Activated B cell treated with CpG ODN at 0.5 μM for 24 hours (primary cell): ENCODE measurements around the gene TGM6. TPM values are rescaled to one million over a fixed set of nuclear protein-coding genes. Genes with fewer than 3 reads are reported as not detected.

Experiments used
- ATAC-seq: fragments of 200-7000 bp; cut with Tn5 transposase; one replicate; pipeline ENCODE4 v1.10.0; 2021; ENCODE audit warnings: low read depth, mild to moderate bottlenecking, moderate library complexity
- CTCF ChIA-PET: fragments of 350-600 bp; sonication (Branson Sonifier 250); formaldehyde crosslinking; loops from one replicate; lab custom pipeline; 2021; ENCODE audit warnings: antibody characterized with exemption; lab: Charles Lee
- POLR2A ChIA-PET: fragments of 350-600 bp; sonication (Branson Sonifier 250); formaldehyde crosslinking; loops from one replicate; lab custom pipeline; 2021; ENCODE audit warnings: antibody characterized with exemption; lab: Charles Lee
- DNase-seq: peaks from one replicate; pipeline ENCODE4 v3.0.0; 2022
- H3K27ac Mint-ChIP-seq: one replicate; pipeline ENCODE4 v1.8.0; 2020; ENCODE audit warnings: mixed read lengths
- H3K27me3 Mint-ChIP-seq: one replicate; pipeline ENCODE4 v1.8.0; 2021; ENCODE audit warnings: mixed read lengths
- H3K36me3 Mint-ChIP-seq: one replicate; pipeline ENCODE4 v1.8.0; 2021; ENCODE audit warnings: low read depth, mixed read lengths
- H3K4me1 Mint-ChIP-seq: one replicate; pipeline ENCODE4 v1.8.0; 2021; ENCODE audit warnings: mixed read lengths
- H3K4me3 Mint-ChIP-seq: one replicate; pipeline ENCODE4 v1.8.0; 2020; ENCODE audit warnings: mild to moderate bottlenecking, mixed read lengths
- H3K9me3 Mint-ChIP-seq: one replicate; pipeline ENCODE4 v1.8.0; 2020; ENCODE audit warnings: mixed read lengths
- intact Hi-C: fragments of 100-400 bp; cut with micrococcal nuclease; formaldehyde crosslinking; loops from one replicate; pipeline ENCODE4 v1.15.1; 2024
- total RNA-seq: library from RNA; stranded (reverse); gene quantifications from 2 replicates; pipeline ENCODE4 v1.2.3, GENCODE V29; 2022
- TF ChIP-seq, protein P1 (sequence below): fragments of 200-600 bp; IDR thresholded peaks from one replicate; pipeline ENCODE4 v1.8.0; 2022; ENCODE audit warnings: antibody characterized with exemption, mild to moderate bottlenecking

Gene TGM6
- total RNA-seq, 1 donor from 2014 or later = not detected

DNA sequence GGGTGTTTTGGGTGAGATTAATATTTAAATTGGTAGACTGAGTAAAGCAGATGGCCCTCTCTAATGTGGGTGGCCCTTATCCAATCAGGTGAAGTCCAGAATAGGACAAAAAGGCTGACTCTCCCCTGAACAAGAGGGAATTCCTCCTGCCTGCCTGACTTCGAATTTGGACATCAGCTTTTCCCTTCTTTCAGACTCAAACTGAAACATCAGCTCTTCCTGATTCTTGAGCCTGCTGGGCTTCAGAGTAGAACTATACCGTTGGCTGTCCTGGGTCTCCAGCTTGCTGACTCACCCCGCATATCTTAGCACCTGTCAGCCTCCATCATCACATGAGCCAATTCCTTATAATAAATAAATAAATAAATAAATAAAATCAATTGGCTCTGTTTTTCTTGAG, 15.0 kb upstream of the TGM6 start:
- ATAC-seq (no peak), DNase-seq (no peak)
- Mint-ChIP-seq H3K9me3 (peaks cover 17% of the 10 kb centered on the region), H3K27me3 (peaks cover 29% of the 10 kb centered on the region), H3K36me3 (peaks cover 2% of the 10 kb centered on the region), H3K27ac (no peak overlapping the region), H3K4me1 (no peaks in the 10 kb centered on the region), H3K4me3 (no peak overlapping the region)
- POLR2A ChIA-PET = no interaction called here
- CTCF ChIA-PET = interaction anchor here (1.7 kb wide), 1 partner anchor 158 kb away, joined by 4 read pairs; no protein-coding TSS in a partner anchor
- TF ChIP-seq, protein P1, sequence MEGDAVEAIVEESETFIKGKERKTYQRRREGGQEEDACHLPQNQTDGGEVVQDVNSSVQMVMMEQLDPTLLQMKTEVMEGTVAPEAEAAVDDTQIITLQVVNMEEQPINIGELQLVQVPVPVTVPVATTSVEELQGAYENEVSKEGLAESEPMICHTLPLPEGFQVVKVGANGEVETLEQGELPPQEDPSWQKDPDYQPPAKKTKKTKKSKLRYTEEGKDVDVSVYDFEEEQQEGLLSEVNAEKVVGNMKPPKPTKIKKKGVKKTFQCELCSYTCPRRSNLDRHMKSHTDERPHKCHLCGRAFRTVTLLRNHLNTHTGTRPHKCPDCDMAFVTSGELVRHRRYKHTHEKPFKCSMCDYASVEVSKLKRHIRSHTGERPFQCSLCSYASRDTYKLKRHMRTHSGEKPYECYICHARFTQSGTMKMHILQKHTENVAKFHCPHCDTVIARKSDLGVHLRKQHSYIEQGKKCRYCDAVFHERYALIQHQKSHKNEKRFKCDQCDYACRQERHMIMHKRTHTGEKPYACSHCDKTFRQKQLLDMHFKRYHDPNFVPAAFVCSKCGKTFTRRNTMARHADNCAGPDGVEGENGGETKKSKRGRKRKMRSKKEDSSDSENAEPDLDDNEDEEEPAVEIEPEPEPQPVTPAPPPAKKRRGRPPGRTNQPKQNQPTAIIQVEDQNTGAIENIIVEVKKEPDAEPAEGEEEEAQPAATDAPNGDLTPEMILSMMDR = no peak
- intact Hi-C loops = no loop called here

DNA sequence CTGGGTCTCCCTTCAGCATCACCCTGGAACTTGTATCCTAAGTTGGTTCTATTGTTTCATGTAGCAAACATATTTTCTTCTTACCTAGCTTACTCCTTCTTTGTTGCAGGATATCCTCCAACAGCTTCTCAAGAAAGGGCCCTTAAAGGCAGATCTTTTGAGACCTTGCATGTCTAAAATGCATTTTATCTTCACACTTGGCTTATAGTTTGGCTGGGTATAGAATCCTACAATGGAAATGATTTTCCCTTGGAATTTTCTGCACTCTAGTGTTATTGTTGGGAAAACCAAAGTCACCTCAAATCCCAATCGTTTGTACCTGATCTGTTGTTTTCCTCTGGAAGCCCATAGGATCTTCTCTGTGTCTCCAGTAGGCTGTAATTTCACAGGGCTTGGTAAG, 12.1 kb upstream of the TGM6 start:
- ATAC-seq (no peak), DNase-seq (no peak)
- no peaks in the 10 kb centered on the region for H3K36me3 Mint-ChIP-seq
- CTCF ChIA-PET = no interaction called here
- TF ChIP-seq, protein P1 = no peak
- peaks cover 7% of the 10 kb centered on the region for H3K9me3 Mint-ChIP-seq
- intact Hi-C loops = no loop called here
- H3K4me1 Mint-ChIP-seq = no peaks in the 10 kb centered on the region
- peaks cover 40% of the 10 kb centered on the region for H3K27me3 Mint-ChIP-seq
- no peak overlapping the region for H3K4me3 Mint-ChIP-seq
- POLR2A ChIA-PET = no interaction called here
- H3K27ac Mint-ChIP-seq = no peak overlapping the region

GRCh38 chr20:2373098-2373497, 7.6 kb upstream of the TGM6 start:
- ATAC-seq (no peak), DNase-seq (no peak)
- H3K4me3 Mint-ChIP-seq = no peak overlapping the region
- TF ChIP-seq, protein P1 = no peak
- peaks cover 24% of the 10 kb centered on the region for H3K27me3 Mint-ChIP-seq
- H3K9me3 Mint-ChIP-seq = peaks cover 7% of the 10 kb centered on the region
- no peak overlapping the region for H3K27ac Mint-ChIP-seq
- no peaks in the 10 kb centered on the region for H3K36me3 Mint-ChIP-seq
- POLR2A ChIA-PET = no interaction called here
- H3K4me1 Mint-ChIP-seq = no peaks in the 10 kb centered on the region
- CTCF ChIA-PET = no interaction called here
- intact Hi-C loops = no loop called here

DNA sequence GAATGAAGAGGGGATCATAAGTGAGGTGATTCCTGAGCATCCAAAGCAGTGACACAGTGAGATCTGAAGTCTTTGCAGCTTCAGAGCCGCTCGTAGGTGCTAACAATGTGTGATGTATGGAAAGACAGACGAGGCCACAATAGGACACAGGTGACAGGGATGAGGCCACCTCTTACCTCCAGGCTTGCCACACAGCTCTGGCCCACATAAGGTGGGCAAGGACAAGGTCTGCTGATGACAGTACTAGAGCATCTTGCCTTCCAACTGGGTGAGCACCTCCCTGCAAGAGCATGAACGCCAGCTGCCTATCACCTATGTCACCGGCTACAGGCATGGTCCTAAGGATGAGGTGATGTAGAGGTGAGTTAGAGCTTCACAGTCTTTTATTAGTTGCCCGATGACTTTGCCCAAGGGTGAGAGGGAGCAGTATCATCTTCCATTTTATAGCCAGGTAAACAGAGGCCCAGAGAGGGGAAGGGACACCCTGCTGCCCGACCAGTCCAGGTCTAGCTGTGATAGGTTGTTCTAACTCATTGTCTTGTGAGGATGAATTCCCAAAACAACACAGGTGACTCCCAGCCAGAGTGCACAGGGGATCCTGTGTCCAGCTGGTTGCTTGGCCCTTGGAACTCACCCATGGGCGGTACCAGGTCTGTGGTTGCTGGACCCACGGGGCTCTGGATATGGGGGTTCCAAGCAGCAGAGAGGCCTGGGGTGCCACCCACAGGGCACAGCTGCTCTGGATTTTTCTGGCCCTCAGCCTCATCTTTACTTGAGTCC, 6.2 kb upstream of the TGM6 start:
- TF ChIP-seq, protein P1 = no peak
- Mint-ChIP-seq H3K36me3 (no peaks in the 10 kb centered on the region), H3K9me3 (no peaks in the 10 kb centered on the region), H3K4me1 (no peaks in the 10 kb centered on the region), H3K27ac (no peak overlapping the region), H3K27me3 (peaks cover 22% of the 10 kb centered on the region), H3K4me3 (no peak overlapping the region)
- ATAC-seq (no peak), DNase-seq (no peak)
- ChIA-PET POLR2A (no interaction called here), CTCF (interaction anchor here (0.8 to 1.4 kb wide), 2 partner anchors 14 to 78 kb away, joined by 3 to 4 read pairs; no protein-coding TSS in a partner anchor)
- intact Hi-C loops = no loop called here

DNA sequence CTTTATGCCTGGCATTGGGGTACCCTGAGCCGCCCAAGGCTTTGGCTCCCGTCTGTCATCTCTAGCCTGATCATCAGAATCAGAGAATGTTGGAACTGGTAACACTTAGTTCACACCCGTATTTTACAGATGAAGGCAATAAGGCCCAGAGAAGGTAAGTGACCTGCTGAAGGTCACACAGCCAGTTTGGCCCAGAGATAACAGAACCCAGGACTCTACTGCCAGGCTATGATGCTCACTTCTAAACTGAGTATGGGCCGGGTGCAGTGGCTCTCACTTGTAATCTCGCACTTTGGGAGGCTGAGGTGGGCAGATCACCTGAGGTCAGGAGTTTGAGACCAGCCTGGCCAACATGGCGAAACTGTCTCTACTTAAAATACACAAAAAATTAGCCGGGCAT, 1.8 kb upstream of the TGM6 start:
- intact Hi-C loops = no loop called here
- TF ChIP-seq, protein P1 = no peak
- no peaks in the 10 kb centered on the region for H3K4me1 Mint-ChIP-seq
- no peaks in the 10 kb centered on the region for H3K9me3 Mint-ChIP-seq
- ChIA-PET POLR2A (interaction anchor here (0.7 kb wide), 1 partner anchor 15 kb away, joined by 5 read pairs; no protein-coding TSS in a partner anchor), CTCF (no interaction called here)
- H3K4me3 Mint-ChIP-seq = no peak overlapping the region
- peaks cover 13% of the 10 kb centered on the region for H3K27me3 Mint-ChIP-seq
- no peak for DNase-seq
- no peak for ATAC-seq
- H3K36me3 Mint-ChIP-seq = no peaks in the 10 kb centered on the region
- no peak overlapping the region for H3K27ac Mint-ChIP-seq
